Stimulated activated CD8-positive, alpha-beta memory T cell treated with anti-CD3 and anti-CD28 coated beads, Interleukin-12 subunit alpha, Interleukin-12 subunit beta, amount 100 ng/mL, for 24 hours (primary cell): ENCODE data around the gene CD36.

Source experiments
- DNase-seq: peaks from one replicate; pipeline ENCODE4 v3.0.0-alpha.2; 2020; ENCODE audit errors: extremely low read depth

The CD36 gene

GRCh38 chr7:80624763-80625162 lies 13.7 kb upstream of the CD36 start:
- no peak for DNase-seq

- no peak for DNase-seq
Observed at GRCh38 chr7:80629023-80629422, 9.4 kb upstream of the CD36 start.

GRCh38 chr7:80630608-80631405 lies 7.6 kb upstream of the CD36 start:
- no peak for DNase-seq

GRCh38 chr7:80631421-80631820 lies 7.0 kb upstream of the CD36 start:
- DNase-seq, result no peak

GRCh38 chr7:80632139-80632538 lies 6.3 kb upstream of the CD36 start:
- DNase-seq, result no peak

GRCh38 chr7:80632819-80633218 lies 5.6 kb upstream of the CD36 start:
- DNase-seq, result no peak

- DNase-seq, result no peak
Observed at GRCh38 chr7:80634505-80634904, 3.9 kb upstream of the CD36 start.

- no peak for DNase-seq
Observed at GRCh38 chr7:80635533-80635932, 2.9 kb upstream of the CD36 start.

GRCh38 chr7:80635998-80636397 lies 2.4 kb upstream of the CD36 start:
- DNase-seq, result no peak

- no peak for DNase-seq
Observed at GRCh38 chr7:80636709-80637108, 1.7 kb upstream of the CD36 start.

GRCh38 chr7:80637454-80637853 lies 988 bp upstream of the CD36 start:
- DNase-seq, result no peak

- no peak for DNase-seq
Observed at GRCh38 chr7:80639011-80639410, 569 bp downstream of the CD36 start.

- DNase-seq, result no peak
Observed at GRCh38 chr7:80640846-80641245, 2.4 kb downstream of the CD36 start.

- DNase-seq, result no peak
Observed at GRCh38 chr7:80641548-80641947, 3.1 kb downstream of the CD36 start.

GRCh38 chr7:80642871-80643270 lies 4.4 kb downstream of the CD36 start:
- DNase-seq, result no peak

- DNase-seq, result no peak
Observed at GRCh38 chr7:80643336-80643915, 5.0 kb downstream of the CD36 start.

- DNase-seq, result no peak
Observed at GRCh38 chr7:80644054-80644453, 5.6 kb downstream of the CD36 start.

GRCh38 chr7:80646083-80646865 lies 7.8 kb downstream of the CD36 start:
- no peak for DNase-seq

- no peak for DNase-seq
Observed at GRCh38 chr7:80647436-80647835, 9.0 kb downstream of the CD36 start.

GRCh38 chr7:80648031-80648600 lies 9.7 kb downstream of the CD36 start:
- no peak for DNase-seq

- no peak for DNase-seq
Observed at GRCh38 chr7:80649011-80649410, 10.6 kb downstream of the CD36 start.

GRCh38 chr7:80650030-80650429 lies 11.6 kb downstream of the CD36 start:
- DNase-seq, result no peak

- DNase-seq, result no peak
Observed at GRCh38 chr7:80651471-80651870, 13.0 kb downstream of the CD36 start.
